GM18520 (cell line): ENCODE results near the gene CALHM3.

Experiments used
- ATAC-seq: cut with Tn5 transposase; IDR thresholded peaks from one replicate; pipeline ENCODE4 v1.9.1; 2021; ENCODE audit not compliant: unreplicated experiment

The CALHM3 gene

DNA sequence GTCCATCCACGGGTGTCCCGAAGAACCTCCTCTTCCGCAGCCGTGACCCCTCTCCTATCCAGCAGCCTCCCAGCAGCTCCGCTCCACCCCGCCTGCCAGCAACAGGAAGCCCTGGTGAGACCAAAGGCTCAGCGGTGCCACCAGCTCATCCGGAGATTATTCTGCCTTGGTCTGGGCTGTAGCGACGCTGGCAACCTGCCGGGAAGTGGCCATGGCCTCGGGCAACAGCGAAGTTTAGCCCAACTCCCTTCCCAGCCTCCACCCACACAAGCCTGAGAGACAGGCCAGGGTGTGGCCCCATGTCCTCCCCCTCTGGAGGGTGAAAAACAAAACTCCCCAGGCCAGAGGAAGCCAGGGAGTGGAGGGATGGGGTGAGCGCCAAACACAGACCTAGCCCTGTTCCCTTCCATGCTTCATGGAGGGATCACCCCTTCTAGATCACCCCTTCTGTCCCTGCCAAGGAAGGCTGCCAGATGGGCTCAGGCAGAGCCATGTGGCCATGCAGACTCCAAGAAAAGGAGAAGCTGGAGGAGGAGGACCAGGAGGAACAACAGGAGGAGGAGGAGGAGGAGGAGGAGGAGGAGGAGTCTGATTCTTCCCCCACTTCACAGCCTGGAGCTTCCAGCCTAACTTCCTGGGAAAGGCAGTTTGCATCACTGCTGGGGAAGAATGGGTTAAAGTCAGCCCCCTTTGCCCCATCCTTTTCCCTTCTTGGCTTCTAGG lies 27.8 kb downstream of the CALHM3 start:
- no peak for ATAC-seq

DNA sequence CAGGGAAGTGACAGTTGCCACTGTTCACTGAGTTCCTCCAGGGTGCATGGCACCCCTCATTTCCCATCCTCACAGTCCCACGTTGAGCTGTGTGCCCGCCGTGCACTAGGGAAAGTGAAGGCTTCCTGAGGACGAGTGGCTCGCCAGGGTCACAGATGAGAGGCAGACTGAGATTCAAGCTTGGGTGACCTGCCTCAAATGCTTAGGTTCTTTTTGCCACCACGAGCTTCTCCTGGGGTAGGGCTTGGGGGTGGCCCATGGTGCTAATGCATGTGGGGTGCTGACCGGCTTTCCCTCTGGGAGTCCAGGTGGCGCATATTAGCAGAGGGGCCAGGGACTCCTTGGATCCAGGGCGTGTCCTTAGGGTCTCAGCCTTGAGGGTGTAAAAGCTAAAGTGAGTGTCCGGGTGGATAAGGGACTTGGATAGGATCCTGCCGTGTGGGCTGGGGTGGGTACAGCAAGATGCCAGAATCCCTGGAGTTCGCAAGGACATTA lies 28.8 kb downstream of the CALHM3 start:
- ATAC-seq = no peak

- no peak for ATAC-seq
Measured at GRCh38 chr10:103449208-103450144, 29.6 kb downstream of the CALHM3 start.

- ATAC-seq = no peak
Measured at GRCh38 chr10:103448746-103449145, 30.3 kb downstream of the CALHM3 start.

GRCh38 chr10:103447187-103447586 lies 31.9 kb downstream of the CALHM3 start:
- ATAC-seq = no peak

DNA sequence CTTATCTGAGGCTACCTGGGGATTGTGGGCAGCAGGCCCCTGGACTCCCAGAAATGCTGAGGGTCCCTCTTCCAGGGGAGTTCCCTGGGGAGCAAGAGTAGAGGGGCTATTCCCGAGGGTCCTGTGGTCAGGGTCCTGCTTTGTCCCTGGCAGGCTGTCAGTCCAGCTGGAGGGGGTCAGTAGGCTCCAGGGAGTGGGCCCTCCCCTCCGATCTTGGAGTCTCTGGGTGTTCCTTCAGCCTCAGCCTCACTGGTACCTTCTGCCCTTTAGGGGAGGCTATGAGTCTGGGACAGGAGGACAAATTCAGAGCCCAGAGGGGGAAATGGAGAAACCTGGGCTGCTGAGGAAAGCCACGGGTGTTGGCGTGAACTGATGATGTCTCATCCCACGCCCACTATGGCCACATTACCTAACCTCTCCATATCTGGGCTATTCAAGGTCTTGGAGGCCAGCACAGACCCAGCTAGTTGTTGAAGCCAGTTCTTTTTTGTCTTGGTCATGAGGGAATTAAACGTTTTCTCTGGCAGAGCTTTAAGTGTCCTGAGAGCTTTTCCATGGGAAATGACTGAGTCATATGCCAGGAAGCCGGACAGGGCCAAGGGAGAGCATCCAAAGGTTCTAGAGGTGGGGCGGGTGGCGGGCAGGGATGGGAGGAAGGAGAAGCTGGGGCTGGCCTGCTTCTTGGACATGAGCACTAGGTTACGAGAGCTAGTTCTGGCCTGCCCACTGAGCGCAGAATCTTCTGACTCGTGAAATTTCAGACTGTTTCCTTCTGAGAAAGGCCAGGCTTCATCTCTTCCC lies 33.1 kb downstream of the CALHM3 start:
- no peak for ATAC-seq

DNA sequence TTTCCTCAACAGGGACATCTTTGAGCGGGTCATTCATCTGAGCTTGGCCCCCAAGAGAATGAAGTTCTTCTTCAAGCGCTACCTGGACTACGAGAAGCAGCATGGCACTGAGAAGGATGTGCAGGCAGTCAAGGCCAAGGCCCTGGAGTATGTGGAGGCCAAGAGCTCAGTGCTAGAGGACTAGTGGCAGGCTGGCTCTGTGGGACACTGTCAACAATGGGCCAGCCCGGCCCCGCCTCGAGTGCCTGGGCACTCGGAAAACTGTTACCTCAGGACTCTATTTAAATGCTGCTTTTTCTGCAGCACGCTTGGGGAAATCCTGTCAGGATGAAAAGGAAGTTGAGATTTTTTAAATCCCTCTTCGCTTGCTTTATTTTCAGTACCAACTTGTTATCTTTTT lies 33.7 kb downstream of the CALHM3 start:
- no peak for ATAC-seq

- no peak for ATAC-seq
Measured at GRCh38 chr10:103444478-103444877, 34.6 kb downstream of the CALHM3 start.

GRCh38 chr10:103443475-103444185 lies 35.4 kb downstream of the CALHM3 start:
- ATAC-seq = no peak

- ATAC-seq = no peak
Measured at GRCh38 chr10:103442031-103442461, 37.0 kb downstream of the CALHM3 start.

DNA sequence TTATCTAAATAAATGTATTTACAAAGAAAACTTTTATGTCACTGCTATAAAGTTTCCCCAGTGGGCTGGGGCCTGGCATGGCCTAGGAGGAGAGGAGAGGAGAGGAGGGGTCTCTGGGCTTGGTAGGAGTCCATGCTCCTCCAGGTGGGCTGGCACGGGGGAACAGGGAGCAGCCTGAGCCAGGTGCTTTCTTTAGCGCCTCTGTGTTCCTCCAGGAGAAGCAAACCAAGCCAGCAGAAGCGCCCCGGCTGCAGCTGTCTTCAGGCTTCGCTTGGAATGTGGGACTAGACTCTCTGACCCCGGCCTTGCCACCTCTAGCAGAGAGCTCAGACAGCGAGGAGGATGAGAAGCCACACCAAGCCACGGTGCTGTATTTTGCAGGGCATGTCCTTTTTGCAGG lies 37.4 kb downstream of the CALHM3 start:
- no peak for ATAC-seq

GRCh38 chr10:103441206-103441605 lies 37.8 kb downstream of the CALHM3 start:
- ATAC-seq = no peak

DNA sequence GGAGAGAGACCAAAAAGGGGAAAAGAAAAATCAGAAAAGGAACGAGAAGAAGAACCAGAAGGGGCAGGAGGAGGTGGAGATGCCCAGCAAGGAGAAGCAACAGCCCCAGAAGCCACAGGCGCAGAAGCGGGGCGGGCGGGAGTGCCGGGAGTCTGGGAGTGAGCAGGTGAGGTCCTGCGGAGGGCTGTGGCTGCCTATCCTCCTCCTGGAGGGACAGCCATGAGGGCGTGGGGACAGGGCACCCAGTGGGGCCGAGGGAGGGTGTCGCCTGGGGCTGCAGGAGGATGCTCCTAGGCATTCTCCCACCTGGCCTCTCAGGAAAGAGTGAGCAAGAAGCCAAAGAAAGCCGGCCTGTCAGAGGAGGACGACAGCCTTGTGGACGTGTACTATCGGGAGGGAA lies 38.6 kb downstream of the CALHM3 start:
- no peak for ATAC-seq

DNA sequence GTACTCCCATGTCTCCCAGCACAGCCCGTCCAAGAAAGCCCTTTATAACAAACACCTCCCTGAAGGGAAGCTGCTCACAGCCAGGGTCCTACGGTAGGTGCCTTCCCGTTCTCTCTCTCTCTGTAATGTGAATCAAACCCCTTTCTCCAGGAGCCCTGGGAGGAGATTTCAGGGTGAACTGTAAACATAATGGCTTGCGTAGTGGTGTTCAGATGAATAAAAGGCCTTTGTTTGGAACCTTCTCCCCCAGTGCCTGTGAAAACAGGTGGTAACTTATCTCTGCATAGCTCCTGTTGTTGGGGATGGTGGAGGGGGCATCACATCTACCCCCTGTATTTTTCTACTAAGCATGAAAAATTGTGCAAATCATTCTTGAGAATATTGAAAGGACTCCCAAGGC lies 39.3 kb downstream of the CALHM3 start:
- no peak for ATAC-seq

DNA sequence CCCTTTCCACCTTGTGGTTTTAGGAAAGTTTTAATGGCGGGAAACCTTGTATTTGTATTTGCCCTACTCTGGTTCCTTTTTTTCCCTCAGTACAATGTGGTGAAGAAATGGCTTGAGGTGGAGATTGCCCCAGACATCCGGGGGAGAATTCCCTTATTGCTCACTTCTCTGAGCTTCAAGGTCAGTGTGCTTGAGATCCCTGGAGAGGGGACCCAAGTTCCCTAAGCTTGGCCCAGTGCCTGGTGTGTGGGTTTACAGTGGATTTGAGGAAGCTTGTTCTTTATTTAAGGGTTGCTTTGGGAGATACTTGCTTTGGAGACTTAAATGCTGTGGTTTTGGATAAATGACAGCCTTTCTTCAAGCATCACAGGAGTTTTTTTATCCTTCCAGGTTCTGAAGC lies 45.2 kb downstream of the CALHM3 start:
- no peak for ATAC-seq

DNA sequence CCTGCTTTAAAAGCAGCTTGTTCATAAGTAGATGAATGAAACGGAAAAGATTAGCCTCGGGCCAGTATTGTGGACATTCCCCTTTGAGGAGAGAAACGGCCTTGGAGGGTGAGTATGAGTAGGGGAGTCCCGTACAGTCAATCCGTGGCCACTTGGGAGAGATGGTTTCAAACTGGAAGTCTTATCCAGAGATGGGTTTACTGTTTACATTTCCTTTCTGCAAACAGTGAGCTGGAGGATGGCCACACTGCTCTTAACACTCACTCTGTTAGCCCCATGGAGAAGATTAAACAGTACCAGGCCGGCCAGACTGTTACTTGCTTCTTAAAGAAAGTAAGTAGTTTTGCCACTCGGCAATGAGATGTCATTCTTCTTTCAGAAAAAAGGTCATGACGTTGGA lies 47.1 kb downstream of the CALHM3 start:
- no peak for ATAC-seq

GRCh38 chr10:103429647-103430046 lies 49.4 kb downstream of the CALHM3 start:
- ATAC-seq = no peak

- no peak for ATAC-seq
Measured at GRCh38 chr10:103428989-103429643, 49.9 kb downstream of the CALHM3 start.

- ATAC-seq = no peak
Measured at GRCh38 chr10:103427866-103428265, 51.2 kb downstream of the CALHM3 start.

DNA sequence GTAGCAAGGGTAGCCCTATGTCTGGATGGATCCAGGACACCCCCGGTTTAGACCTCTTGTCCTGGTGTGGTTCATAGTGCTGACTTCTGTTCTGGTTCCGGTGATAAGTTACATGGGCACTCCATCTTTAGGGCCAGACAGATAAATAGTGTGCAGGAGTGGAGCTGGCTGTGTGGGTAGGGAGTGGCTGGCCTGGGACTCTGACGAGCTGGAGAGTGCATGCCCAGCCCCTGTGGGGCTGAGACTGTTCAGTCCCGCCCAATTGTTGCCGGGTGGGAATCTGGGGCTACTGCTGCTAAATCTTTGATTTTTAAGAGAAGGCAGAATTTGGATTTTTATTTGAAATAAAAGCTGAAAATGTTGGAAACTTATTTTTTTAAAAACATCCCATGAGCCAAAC lies 55.3 kb downstream of the CALHM3 start:
- no peak for ATAC-seq
